A673 (cell line): ENCODE data around the gene NR2E1.

Source experiments
- CTCF ChIP-seq: fragments of 300-800, 200-600 bp; sonication (generic); conservative IDR thresholded peaks from 2 replicates; pipeline ENCODE4 v1.5.1; 2017; ENCODE audit warnings: low read depth, mild to moderate bottlenecking, antibody characterized with exemption, low read length, moderate library complexity, mixed read lengths
- EZH2 ChIP-seq: fragments of 200-600 bp; sonication (generic); IDR thresholded peaks from 2 replicates; pipeline ENCODE4 v1.6.1; 2017; ENCODE audit warnings: borderline replicate concordance, low read depth, mild to moderate bottlenecking, mixed read lengths, antibody characterized with exemption, low read length; ENCODE audit not compliant: poor library complexity, severe bottlenecking

DNA sequence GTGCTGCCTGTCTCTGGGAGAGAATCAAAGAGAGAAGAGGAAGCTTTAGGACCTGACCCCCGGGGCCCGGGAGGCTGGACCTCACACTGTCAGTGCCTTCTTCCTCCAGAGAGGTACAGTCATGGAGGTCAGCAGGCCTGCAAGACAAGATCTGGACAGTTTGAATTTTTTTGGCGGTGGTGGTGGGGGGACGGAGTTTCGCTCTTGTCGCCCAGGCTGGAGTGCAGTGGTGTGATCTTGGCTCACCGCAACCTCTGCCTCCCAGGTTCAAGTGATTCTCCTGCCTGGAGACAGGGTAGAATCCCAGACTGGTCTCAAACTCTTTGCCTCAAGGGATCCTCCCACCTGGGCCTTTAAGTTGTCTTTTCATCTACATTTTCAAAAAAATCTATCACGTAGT, 34.4 kb downstream of the NR2E1 start:
- TF ChIP-seq CTCF (no peak), EZH2 (no peak)
